GM12878 (cell line): ENCODE data around the gene USP5. TPM values are rescaled to one million over a fixed set of nuclear protein-coding genes. Genes with fewer than 3 reads are reported as not detected.

Experiments used
- EP300 ChIP-seq, 2 experiments: fragments of 150-350 bp in 1 of 2; IDR thresholded peaks; 2 replicates each; pipeline ENCODE4 v1.6.1; 2011 to 2012; ENCODE audit warnings: low read depth in 2 of 2, low read length in 2 of 2, borderline replicate concordance in 1 of 2, improper control_type of control experiment in 1 of 2, inconsistent platforms in 1 of 2; ENCODE audit not compliant: control insufficient read depth in 1 of 2
- ESRRA ChIP-seq: IDR thresholded peaks from 2 replicates; pipeline ENCODE4 v1.6.1; 2012; ENCODE audit warnings: mild to moderate bottlenecking, low read length, improper control_type of control experiment
- HDAC2 ChIP-seq: fragments of 200-600 bp; sonication (generic); IDR thresholded peaks from 2 replicates; pipeline ENCODE4 v1.6.1; 2017
- JUND ChIP-seq: IDR thresholded peaks from 2 replicates; pipeline ENCODE4 v1.6.1; 2012; ENCODE audit warnings: low read depth, mild to moderate bottlenecking, low read length, improper control_type of control experiment, moderate library complexity
- MEF2B ChIP-seq: fragments of 450-650 bp; IDR thresholded peaks from 2 replicates; pipeline ENCODE4 v1.6.1; 2018; ENCODE audit warnings: mild to moderate bottlenecking, moderate library complexity; ENCODE audit not compliant: partially characterized antibody, poor library complexity, severe bottlenecking
- RB1 ChIP-seq: fragments of 450-650 bp; formaldehyde crosslinking; IDR thresholded peaks from 2 replicates; pipeline ENCODE4 v1.6.1; 2017; ENCODE audit warnings: mild to moderate bottlenecking, borderline replicate concordance
- SUPT20H ChIP-seq: IDR thresholded peaks from 2 replicates; pipeline ENCODE4 v1.6.1; 2011; ENCODE audit warnings: low read depth, mild to moderate bottlenecking, low read length, moderate library complexity, borderline replicate concordance; ENCODE audit not compliant: control insufficient read depth
- TCF7 ChIP-seq: IDR thresholded peaks from 2 replicates; pipeline ENCODE4 v1.6.1; 2014; ENCODE audit warnings: antibody characterized with exemption, borderline replicate concordance
- polyA plus RNA-seq, 11 experiments: library from polyadenylated mRNA; depleted of rRNA in 4 of 11; unstranded in 6 of 11; stranded (reverse) in 5 of 11; fragments of >200 nt; fragmentation: Nextera tagmentation in 4 of 11; fragmentation: Illumina TruSeq in 1 of 11; extraction: Ambion mirVana in 4 of 11; extraction: Trizol in 1 of 11; gene quantifications; 1 replicate in 1 of 11; 2 replicates in 10 of 11; pipeline versions ENCODE4 v1.2.1 to v1.2.3, GENCODE V29; 2011 to 2016; ENCODE audit warnings: inconsistent platforms in 2 of 11, missing spikeins in 2 of 11, low read depth in 1 of 11
- total RNA-seq, 4 experiments: library from RNA; depleted of rRNA in 3 of 4; stranded (reverse); fragments of >200 nt in 3 of 4; fragmentation: Illumina TruSeq in 1 of 4; extraction: Trizol in 1 of 4; gene quantifications; 2 replicates each; pipeline versions ENCODE4 v1.2.1 to v1.2.3, GENCODE V29; 2013 to 2021
- TF ChIP-seq, protein P1 (sequence below): fragments of 450-650 bp; IDR thresholded peaks from 2 replicates; pipeline ENCODE4 v1.6.1; 2017; ENCODE audit warnings: mild to moderate bottlenecking
- TF ChIP-seq, protein P2 (sequence below): fragments of 450-650 bp; IDR thresholded peaks from 2 replicates; pipeline ENCODE4 v1.6.1; 2016; ENCODE audit warnings: mild to moderate bottlenecking

USP5 gene
- total and polyA plus RNA-seq, 10 of the 15 experiments (the other 5 are each of a cell fraction or from before 2014, with no cell fraction given) = 2.5 to 124 (median 74.6) TPM

DNA sequence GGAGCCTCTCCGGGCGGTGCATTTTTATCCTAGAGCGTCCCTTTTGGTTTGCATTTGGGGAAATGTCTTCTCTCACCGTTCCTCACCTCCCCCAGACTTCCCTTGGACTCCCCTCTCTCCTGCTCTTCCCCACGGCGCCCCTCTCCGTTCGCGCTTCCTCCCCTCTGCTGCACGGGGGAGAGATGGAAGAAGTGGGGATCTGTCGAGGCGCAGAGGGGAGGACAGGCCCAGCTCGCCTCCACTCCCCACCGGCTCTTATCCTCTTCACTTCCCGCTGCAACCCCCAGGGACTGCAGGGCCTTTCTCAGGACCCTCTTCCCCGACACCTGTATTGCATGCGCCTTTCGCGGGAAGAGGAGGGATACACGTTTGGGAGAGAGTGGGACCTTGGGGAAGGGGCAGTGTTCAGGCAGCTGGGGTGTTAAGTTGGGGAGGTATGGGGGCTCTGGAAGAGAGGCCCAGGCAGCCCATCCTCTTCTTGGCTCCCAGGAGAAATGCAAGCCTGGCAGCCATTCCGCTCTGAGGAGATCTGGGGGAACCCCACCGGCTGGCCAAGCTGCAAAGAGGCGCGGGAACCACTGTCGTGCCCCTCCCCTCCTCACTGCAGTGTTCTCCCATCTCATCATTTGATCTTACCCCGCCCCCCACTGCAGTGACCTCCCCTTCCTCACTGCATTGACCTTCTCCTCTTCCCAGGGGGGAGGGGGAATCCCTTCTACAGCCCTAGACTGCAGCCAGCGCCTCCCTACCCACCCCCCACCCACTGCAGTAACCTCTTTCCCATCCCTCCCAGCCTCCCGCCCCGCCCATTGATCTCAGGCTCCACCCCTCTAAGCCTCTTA, 63.2 kb downstream of the USP5 start (continued):
- TF ChIP-seq TCF7 = no peak
- no peak for TF ChIP-seq JUND
- TF ChIP-seq, protein P1, sequence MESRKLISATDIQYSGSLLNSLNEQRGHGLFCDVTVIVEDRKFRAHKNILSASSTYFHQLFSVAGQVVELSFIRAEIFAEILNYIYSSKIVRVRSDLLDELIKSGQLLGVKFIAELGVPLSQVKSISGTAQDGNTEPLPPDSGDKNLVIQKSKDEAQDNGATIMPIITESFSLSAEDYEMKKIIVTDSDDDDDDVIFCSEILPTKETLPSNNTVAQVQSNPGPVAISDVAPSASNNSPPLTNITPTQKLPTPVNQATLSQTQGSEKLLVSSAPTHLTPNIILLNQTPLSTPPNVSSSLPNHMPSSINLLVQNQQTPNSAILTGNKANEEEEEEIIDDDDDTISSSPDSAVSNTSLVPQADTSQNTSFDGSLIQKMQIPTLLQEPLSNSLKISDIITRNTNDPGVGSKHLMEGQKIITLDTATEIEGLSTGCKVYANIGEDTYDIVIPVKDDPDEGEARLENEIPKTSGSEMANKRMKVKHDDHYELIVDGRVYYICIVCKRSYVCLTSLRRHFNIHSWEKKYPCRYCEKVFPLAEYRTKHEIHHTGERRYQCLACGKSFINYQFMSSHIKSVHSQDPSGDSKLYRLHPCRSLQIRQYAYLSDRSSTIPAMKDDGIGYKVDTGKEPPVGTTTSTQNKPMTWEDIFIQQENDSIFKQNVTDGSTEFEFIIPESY = no peak
- peak; percentile 28 for TF ChIP-seq MEF2B
- TF ChIP-seq SUPT20H = no peak
- TF ChIP-seq HDAC2 = no peak
- TF ChIP-seq, protein P2, sequence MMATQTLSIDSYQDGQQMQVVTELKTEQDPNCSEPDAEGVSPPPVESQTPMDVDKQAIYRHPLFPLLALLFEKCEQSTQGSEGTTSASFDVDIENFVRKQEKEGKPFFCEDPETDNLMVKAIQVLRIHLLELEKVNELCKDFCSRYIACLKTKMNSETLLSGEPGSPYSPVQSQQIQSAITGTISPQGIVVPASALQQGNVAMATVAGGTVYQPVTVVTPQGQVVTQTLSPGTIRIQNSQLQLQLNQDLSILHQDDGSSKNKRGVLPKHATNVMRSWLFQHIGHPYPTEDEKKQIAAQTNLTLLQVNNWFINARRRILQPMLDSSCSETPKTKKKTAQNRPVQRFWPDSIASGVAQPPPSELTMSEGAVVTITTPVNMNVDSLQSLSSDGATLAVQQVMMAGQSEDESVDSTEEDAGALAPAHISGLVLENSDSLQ = no peak
- no peak for TF ChIP-seq ESRRA
- TF ChIP-seq RB1 = no peak; the same call in 1 of the 2 replicates
- TF ChIP-seq EP300 (IDR thresholded peaks at IDR 0.05; ENCODE audit: borderline replicate concordance in 1 of 2, control insufficient read depth in 1 of 2, low read depth in 2 of 2, low read length in 2 of 2) = no peak
